ENCODE results near the gene ADAMTSL2.

GRCh38 chr9:133576875-133577736 is 42.6 kb downstream of the ADAMTSL2 start:
- TF ChIP-seq, protein P1, sequence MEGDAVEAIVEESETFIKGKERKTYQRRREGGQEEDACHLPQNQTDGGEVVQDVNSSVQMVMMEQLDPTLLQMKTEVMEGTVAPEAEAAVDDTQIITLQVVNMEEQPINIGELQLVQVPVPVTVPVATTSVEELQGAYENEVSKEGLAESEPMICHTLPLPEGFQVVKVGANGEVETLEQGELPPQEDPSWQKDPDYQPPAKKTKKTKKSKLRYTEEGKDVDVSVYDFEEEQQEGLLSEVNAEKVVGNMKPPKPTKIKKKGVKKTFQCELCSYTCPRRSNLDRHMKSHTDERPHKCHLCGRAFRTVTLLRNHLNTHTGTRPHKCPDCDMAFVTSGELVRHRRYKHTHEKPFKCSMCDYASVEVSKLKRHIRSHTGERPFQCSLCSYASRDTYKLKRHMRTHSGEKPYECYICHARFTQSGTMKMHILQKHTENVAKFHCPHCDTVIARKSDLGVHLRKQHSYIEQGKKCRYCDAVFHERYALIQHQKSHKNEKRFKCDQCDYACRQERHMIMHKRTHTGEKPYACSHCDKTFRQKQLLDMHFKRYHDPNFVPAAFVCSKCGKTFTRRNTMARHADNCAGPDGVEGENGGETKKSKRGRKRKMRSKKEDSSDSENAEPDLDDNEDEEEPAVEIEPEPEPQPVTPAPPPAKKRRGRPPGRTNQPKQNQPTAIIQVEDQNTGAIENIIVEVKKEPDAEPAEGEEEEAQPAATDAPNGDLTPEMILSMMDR (IDR thresholded peaks at IDR 0.05) = no peak
- TF ChIP-seq POLR2AphosphoS5 (IDR thresholded peaks at IDR 0.05; ENCODE audit: insufficient read depth in 1 of 2, low read depth in 1 of 2) (no peak), POLR2A (IDR thresholded peaks at IDR 0.05) (no peak)

Data from vagina (tissue), 2 donors.